ENCODE results near the gene LTA4H. TPM values are rescaled to one million over a fixed set of nuclear protein-coding genes. Genes with fewer than 3 reads are reported as not detected.

The LTA4H gene
- total RNA-seq, 8 experiments from 2014 or later: 56.7 to 258 (median 66.9) TPM

DNA sequence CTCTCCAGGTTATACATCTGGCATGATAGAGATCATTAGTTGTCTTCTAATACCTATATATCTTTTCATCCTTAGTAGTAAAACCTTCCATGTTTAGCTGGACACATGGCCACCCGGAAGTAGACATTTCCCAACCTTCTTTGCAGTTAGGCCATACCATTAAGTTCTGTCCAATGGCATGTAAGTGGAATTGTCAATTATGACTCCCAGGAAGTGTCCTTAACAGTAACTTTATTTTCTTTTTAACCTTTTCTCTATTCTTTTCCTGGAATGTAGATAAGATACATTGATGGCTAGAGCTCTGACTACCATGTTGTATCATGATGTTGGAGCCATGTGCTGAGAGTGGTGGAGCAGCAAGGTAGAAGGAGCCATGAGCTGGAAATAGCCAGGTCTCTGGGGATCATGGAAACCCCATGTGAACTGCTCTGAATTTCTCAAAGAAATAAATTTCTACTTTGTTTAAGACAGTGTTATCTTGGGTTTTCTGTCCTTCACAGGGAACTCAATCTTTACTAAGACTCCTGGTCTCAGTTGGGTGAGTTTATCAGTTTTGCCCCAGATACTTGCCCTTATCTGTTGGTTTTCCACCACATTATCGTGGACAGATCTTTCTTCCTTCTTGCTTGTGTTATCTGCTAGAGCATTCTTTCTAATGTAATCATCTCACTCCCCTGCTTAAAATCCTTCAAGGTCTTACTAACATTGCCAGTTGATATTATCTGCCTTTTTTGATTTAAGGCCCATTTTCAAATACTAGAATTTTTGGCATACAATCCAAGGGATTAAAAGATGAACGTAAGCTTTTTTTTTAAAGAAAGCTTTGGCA lies 5.1 kb upstream of the LTA4H start:
- no peak overlapping the region for H3K4me3 ChIP-seq
- in situ Hi-C loops (cut with MboI; ENCODE audit: low pct_unique_long_range_greater_than_20kb in 2 of 9, low sequenced_read_pairs in 9 of 9, unreplicated experiment in 9 of 9): no loop called here
- WGBS, 10 experiments: 0 to 67% (median 33%) methylated on average over 1 to 3 of the region's 3 CpGs; no CpG with 5 or more reads in 1 of the 10 experiments
- H3K27ac ChIP-seq: no peak overlapping the region
- H3K4me1 ChIP-seq (replicated peaks in 1 of 2): peaks cover 0 to 4% of the 10 kb centered on the region in 2 donors
- ATAC-seq (replicated peaks in 6 of 8): no peak

DNA sequence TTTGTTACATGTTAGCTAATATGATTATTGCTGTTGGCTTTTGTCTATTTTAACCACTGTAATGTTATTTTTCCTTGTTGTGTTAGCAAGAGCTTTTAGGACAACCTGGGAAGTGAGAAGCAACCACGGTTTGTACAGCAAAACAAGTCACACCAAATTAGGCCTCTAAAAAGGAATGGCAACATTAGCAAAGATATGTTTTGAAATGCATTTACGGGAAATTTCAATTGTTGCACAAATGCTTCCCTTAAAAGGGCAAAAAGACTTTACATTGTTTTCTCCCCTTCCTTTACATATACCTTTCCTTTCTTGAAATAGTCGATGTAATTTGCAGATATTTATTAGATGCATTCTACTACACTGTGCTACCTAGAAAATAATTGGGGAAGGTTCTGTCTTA lies 4.1 kb upstream of the LTA4H start:
- H3K4me3 ChIP-seq: no peak overlapping the region
- 63 to 100% (median 83%) methylated on average over 1 to 3 of the region's 3 CpGs; no CpG with 5 or more reads in 1 of the 10 experiments for WGBS, 10 experiments
- ATAC-seq (replicated peaks in 6 of 8): no peak
- in situ Hi-C loops (cut with MboI; ENCODE audit: low pct_unique_long_range_greater_than_20kb in 2 of 9, low sequenced_read_pairs in 9 of 9, unreplicated experiment in 9 of 9): no loop called here
- H3K27ac ChIP-seq: no peak overlapping the region
- H3K4me1 ChIP-seq (replicated peaks in 1 of 2): peaks cover 0 to 4% of the 10 kb centered on the region in 2 donors

DNA sequence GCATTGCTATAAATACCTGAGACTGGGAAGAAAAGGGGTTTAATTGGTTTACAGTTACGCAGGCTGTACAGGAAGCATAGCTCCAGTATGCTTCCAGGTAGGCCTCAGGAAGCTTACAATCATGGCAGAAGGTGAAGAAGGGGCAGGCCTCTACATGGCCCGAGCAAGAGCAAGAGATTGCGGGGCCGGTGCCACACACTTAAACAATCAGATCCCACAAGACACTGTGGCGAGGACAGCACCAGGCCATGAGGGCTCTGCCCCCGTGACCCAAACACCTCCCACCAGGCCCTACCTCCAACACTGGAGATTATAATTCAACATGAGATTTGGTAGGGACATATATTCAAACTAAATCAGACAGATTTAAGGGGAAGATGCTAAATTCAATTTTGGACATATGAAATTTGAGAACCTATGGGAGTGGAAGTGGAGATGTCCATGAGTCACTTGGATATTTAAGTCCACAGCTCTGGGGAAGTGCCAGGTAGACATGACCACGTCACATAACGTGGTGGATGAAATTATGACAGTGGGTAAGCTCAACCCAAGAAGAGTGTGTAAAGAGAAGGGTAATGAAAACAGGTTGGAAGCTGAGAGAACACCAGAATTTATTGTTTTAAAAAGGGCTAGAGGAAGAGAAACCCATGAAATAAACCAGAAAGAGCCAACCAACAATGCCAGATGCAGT lies 1.5 kb upstream of the LTA4H start:
- in situ Hi-C loops (cut with MboI; ENCODE audit: low pct_unique_long_range_greater_than_20kb in 2 of 9, low sequenced_read_pairs in 9 of 9, unreplicated experiment in 9 of 9): no loop called here
- 58 to 100% (median 89%) methylated on average over 2 to 7 of the region's 8 CpGs; no CpG with 5 or more reads in 2 of the 10 experiments for WGBS, 10 experiments
- Histone ChIP-seq H3K27ac (no peak overlapping the region), H3K4me3 (no peak overlapping the region), H3K4me1 (replicated peaks in 1 of 2) (peaks cover 11 to 22% of the 10 kb centered on the region in 2 donors)
- no peak for ATAC-seq (replicated peaks in 6 of 8)

DNA sequence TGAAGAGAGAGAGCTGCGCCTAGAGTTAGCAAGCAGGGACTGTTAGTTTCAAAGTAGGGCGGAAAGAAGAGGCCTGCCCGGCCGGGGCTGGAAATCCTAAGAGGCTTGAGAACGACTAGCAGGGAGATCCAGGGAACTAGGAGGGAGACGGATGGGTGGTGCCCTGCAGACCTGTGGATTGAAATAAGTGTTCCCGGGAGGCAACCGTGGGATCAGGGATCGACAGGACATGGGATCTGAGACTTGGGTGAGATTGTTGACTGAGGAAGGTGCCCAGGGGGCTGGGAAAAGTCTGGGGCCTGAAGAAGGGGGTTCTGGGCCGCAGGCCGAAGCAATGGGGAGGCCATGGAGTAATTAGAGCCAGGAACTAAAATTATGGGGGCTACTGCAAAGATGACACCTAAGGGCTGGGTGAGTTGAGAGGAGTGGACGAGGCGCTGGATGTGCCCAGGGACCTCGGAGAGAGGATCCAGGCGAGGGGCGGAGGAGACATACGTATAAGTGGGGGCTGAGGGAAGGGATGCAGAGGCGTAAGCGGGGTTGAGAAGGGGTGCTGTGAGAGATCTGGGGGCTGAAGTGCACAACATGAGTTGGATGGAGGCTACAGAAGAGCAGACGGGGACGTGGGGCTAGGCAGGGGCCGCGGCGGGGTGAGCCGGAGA lies 635 bp downstream of the LTA4H start:
- H3K4me3 ChIP-seq: peak overlapping the region; percentile 69 to 89 (median 80)
- 0 to 39% (median 0%) methylated on average over 1 to 13 of the region's 25 CpGs; no CpG with 5 or more reads in 1 of the 10 experiments for WGBS, 10 experiments
- in situ Hi-C loops (cut with MboI; ENCODE audit: low pct_unique_long_range_greater_than_20kb in 2 of 9, low sequenced_read_pairs in 9 of 9, unreplicated experiment in 9 of 9): no loop called here

DNA sequence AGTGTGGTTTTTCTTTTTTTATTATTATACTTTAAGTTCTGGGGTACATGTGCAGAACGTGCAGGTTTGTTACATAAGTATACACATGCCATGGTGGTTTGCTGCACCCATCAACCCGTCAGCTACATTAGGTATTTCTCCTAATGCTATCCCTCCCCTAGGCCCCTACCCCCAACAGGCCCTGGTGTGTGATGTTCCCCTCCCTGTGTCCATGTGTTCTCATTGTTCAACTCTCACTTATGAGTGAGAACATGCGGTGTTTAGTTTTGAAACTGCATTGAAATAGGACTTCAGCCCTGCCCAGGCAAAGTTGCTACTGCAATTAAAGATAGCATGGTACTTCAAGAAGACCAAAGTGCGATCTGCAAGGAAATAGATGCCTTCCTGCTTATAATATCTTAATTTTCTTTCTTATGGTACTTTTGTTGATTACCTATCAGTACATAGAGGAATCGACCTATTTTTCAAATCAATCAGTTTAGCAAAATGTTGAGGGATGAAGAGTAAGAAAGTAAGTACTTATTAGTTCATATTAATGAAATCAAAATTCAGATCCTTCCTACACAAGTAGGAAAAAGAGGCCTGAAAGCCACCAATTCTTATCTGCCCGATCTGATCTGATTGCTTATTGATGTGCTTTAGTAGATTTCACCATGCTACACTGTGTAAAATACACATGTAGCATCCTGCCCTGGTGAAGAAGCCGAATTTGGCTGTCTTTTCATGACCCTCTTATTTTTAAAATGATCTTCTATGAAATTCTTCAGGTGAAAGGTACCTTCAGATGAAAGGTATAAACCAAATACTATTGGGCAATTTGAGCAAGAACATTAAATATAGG lies 1.6 kb downstream of the LTA4H start:
- Histone ChIP-seq H3K4me1 (replicated peaks in 1 of 2) (peaks cover 11 to 22% of the 10 kb centered on the region in 2 donors), H3K4me3 (peak overlapping the region; percentile 69 to 89 (median 80)), H3K27ac (no peak overlapping the region)
- 0 to 83% (median 35%) methylated on average over 2 to 6 of the region's 7 CpGs for WGBS, 10 experiments
- ATAC-seq (replicated peaks in 6 of 8): no peak
- in situ Hi-C loops (cut with MboI; ENCODE audit: low pct_unique_long_range_greater_than_20kb in 2 of 9, low sequenced_read_pairs in 9 of 9, unreplicated experiment in 9 of 9): no loop called here

More for the DNA sequence above, 635 bp downstream of the LTA4H start:
- peak; percentile 9 to 43 (median 38) for ATAC-seq (replicated peaks in 6 of 8)
- H3K27ac ChIP-seq: peak overlapping the region; percentile 10 to 59
- peaks cover 11 to 22% of the 10 kb centered on the region in 2 donors for H3K4me1 ChIP-seq (replicated peaks in 1 of 2)

DNA sequence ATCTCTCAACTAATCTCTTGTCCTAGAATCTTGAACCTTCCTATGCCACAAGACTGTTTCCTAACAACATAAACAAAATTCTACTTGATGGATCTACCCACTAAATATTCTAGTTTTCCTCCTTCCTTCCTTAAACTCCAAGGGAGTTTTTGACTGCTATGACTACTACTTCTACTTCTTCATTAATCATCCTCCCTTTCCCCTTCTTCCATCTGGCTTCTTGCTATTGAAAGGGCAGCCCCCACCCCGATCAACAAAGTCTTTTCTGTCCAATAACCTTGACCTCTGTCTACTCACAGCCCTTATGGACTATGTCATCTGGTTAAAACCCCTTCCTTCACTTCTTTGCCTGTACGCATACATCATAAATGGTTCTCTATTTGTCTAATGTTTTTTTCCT lies 5.6 kb downstream of the LTA4H start:
- Histone ChIP-seq H3K4me1 (replicated peaks in 1 of 2) (peaks cover 11 to 18% of the 10 kb centered on the region in 2 donors), H3K27ac (no peak overlapping the region), H3K4me3 (no peak overlapping the region)
- in situ Hi-C loops (cut with MboI; ENCODE audit: low pct_unique_long_range_greater_than_20kb in 2 of 9, low sequenced_read_pairs in 9 of 9, unreplicated experiment in 9 of 9): no loop called here
- 76 to 100% (median 91%) methylated on average over 2 of the region's 2 CpGs; no CpG with 5 or more reads in 2 of the 10 experiments for WGBS, 10 experiments
- ATAC-seq (replicated peaks in 6 of 8): no peak

DNA sequence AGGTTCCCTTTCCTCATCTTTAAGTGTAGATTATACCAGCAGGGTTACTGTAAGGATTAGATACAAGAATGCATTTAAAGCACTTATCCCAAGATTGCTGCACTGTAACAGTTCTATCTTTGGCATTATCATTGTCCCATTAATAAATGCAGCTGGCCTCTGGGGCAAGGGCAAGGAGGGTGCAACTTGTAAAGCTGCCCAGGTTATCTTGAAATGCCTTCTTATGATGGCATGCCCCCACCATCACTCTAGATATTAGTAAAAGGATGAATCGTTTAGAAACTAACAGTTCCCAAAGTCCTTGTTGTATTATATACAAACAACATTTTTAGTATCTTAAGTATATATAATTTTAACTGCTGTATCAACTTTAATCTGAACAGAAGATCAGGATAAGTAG lies 6.8 kb downstream of the LTA4H start:
- H3K4me3 ChIP-seq: no peak overlapping the region
- H3K27ac ChIP-seq: no peak overlapping the region
- no peak for ATAC-seq (replicated peaks in 6 of 8)
- WGBS, 10 experiments: 20 to 100% (median 100%) methylated on average over 1 of the region's 1 CpG; no CpG with 5 or more reads in 2 of the 10 experiments
- peaks cover 9 to 12% of the 10 kb centered on the region in 2 donors for H3K4me1 ChIP-seq (replicated peaks in 1 of 2)
- in situ Hi-C loops (cut with MboI; ENCODE audit: low pct_unique_long_range_greater_than_20kb in 2 of 9, low sequenced_read_pairs in 9 of 9, unreplicated experiment in 9 of 9): no loop called here

DNA sequence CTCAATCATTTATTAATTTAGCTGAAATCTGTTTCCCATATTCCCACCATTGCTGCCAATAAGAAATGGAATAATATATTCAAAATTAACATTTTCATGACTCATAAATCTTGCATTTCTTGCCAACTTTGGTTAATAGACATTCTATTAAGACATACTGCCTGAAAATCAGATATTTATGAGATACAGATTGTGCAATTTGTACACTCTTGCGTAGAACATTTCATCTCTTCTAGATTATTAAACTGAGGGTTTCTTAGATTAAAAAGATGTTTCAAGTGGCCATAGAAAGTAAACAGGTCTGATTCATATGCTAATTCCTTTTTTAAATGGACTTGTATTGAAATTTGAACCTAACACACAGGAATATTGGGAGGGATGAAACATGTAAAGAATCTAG lies 9.1 kb downstream of the LTA4H start:
- Histone ChIP-seq H3K4me1 (replicated peaks in 1 of 2) (no peaks in the 10 kb centered on the region), H3K27ac (no peak overlapping the region), H3K4me3 (no peak overlapping the region)
- peak in 3 of 8 experiments; percentile 30 to 74 (median 38) for ATAC-seq (replicated peaks in 6 of 8)
- in situ Hi-C loops (cut with MboI; ENCODE audit: low pct_unique_long_range_greater_than_20kb in 2 of 9, low sequenced_read_pairs in 9 of 9, unreplicated experiment in 9 of 9): no loop called here
- 33 to 100% (median 100%) methylated on average over 1 of the region's 1 CpG; no CpG with 5 or more reads in 2 of the 10 experiments for WGBS, 10 experiments

DNA sequence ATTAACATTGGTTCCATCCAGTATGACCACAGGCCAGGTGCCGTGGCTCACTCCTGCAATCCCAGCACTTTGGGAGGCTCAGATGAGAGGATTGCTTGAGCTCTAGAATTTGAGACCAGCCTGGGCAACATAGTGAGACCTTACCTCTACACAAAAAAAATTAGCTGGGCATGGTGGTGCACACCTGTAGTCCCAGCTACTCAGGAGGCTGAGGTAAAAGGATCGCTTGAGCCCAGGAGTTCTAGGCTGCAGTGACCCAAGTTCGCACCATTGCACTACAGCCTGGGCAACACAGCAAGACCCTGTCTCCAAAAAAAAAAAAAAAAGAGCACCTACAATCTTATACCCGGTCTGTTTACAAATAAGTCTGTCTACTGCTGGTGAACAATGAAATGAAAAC lies 9.9 kb downstream of the LTA4H start:
- in situ Hi-C loops (cut with MboI; ENCODE audit: low pct_unique_long_range_greater_than_20kb in 2 of 9, low sequenced_read_pairs in 9 of 9, unreplicated experiment in 9 of 9): no loop called here
- no peak for ATAC-seq (replicated peaks in 6 of 8)
- Histone ChIP-seq H3K4me3 (no peak overlapping the region), H3K27ac (no peak overlapping the region), H3K4me1 (replicated peaks in 1 of 2) (no peaks in the 10 kb centered on the region)
- 80 to 100% (median 100%) methylated on average over 1 to 2 of the region's 4 CpGs; no CpG with 5 or more reads in 3 of the 10 experiments for WGBS, 10 experiments

DNA sequence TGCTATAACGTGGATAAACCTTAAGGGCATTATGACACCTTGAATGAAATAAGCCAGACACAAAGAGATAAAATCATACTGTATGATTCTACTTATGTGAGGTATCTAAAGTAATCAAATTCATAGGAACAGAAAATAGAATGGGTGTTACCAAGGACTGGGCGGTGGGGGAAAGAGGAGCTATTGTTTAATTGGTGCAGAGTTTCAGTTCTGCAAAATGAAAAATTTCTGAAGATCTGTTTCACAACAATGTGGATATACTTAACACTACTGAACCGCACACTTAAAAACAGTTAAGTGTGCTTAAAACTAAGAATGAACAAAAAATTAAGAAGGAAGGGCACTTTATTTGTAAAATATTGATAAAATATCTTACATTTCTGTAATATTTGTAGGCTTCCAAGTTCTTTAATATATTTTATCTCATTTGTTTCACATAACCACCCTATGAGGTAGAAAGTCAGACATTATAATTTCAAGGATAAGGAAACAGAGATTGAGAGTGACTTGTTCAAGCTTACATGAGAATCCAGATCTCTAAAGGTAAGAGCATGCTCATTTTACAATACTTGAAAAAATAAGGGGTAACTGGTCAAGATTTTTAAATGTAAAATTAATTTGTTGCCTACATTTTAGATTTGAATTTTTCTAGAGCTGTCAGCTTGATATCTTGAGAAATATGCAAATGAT lies 14.9 kb downstream of the LTA4H start:
- in situ Hi-C loops (cut with MboI; ENCODE audit: low pct_unique_long_range_greater_than_20kb in 2 of 9, low sequenced_read_pairs in 9 of 9, unreplicated experiment in 9 of 9): no loop called here
- Histone ChIP-seq H3K27ac (no peak overlapping the region), H3K4me3 (no peak overlapping the region), H3K4me1 (replicated peaks in 1 of 2) (no peaks in the 10 kb centered on the region)
- 67 to 100% (median 99%) methylated on average over 1 to 3 of the region's 3 CpGs for WGBS, 10 experiments
- no peak for ATAC-seq (replicated peaks in 6 of 8)

DNA sequence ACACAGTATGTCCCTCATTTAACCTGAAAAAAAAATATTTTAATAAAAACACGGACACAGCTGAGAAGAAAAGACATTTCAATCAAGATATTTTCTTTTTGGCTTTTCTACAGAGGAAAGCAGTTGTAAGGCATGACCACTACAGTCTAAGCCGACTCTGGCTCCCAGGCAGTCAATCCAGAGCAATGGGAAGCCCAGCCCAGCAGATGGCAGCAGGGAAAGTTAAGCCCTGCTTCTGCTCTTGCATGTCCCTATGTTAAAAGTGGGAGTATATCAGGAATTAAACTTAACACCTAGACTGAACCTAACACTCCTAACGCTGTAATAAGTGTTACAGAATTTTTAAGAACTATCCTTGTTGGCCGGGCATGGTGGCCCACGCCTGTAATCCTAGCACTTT lies 19.7 kb downstream of the LTA4H start:
- no peaks in the 10 kb centered on the region for H3K4me1 ChIP-seq (replicated peaks in 1 of 2)
- H3K4me3 ChIP-seq: no peak overlapping the region
- ATAC-seq (replicated peaks in 6 of 8): peak in 4 of 8 experiments; percentile 27 to 68 (median 32)
- H3K27ac ChIP-seq: no peak overlapping the region
- 0 to 96% (median 89%) methylated on average over 1 to 4 of the region's 5 CpGs; no CpG with 5 or more reads in 1 of the 10 experiments for WGBS, 10 experiments
- in situ Hi-C loops (cut with MboI; ENCODE audit: low pct_unique_long_range_greater_than_20kb in 2 of 9, low sequenced_read_pairs in 9 of 9, unreplicated experiment in 9 of 9): no loop called here
